Fibroblast of lung (primary cell): ENCODE results near the gene TIMM44. TPM values are rescaled to one million over a fixed set of nuclear protein-coding genes. Genes with fewer than 3 reads are reported as not detected.

ENCODE experiments used
- DNase-seq, 2 donors: peaks; one replicate each; pipeline versions ENCODE4 v3.0.0 to v3.0.0-alpha.2; 2010; ENCODE audit warnings: low read depth in 2 of 2
- H2AFZ ChIP-seq: 2 replicates; pipeline ENCODE4 v1.5.1; 2012; ENCODE audit warnings: low read length, control low read depth, inconsistent platforms
- H3K27ac ChIP-seq: 2 replicates; pipeline ENCODE4 v1.5.1; 2011; ENCODE audit warnings: low read length, control low read depth; ENCODE audit not compliant: insufficient read depth
- H3K27me3 ChIP-seq: 2 replicates; pipeline ENCODE4 v1.5.1; 2011; ENCODE audit warnings: mild to moderate bottlenecking, low read length; ENCODE audit not compliant: control insufficient read depth, insufficient read depth
- H3K36me3 ChIP-seq: 2 replicates; pipeline ENCODE4 v1.5.1; 2011; ENCODE audit warnings: low read length; ENCODE audit not compliant: control insufficient read depth, insufficient read depth
- H3K4me1 ChIP-seq: 2 replicates; pipeline ENCODE4 v1.5.1; 2011; ENCODE audit warnings: low read length; ENCODE audit not compliant: control insufficient read depth, insufficient read depth; ENCODE audit errors: extremely low read depth
- H3K4me2 ChIP-seq: 2 replicates; pipeline ENCODE4 v1.5.1; 2011; ENCODE audit warnings: low read length, control low read depth; ENCODE audit not compliant: insufficient read depth; ENCODE audit errors: extremely low read depth
- H3K4me3 ChIP-seq, 4 experiments: fragments of 200-600 bp in 1 of 4; sonication (generic) in 1 of 4; replicated peaks in 1 of 4; 2 replicates each; pipeline ENCODE4 v1.5.1; 2011 to 2016; ENCODE audit warnings: low read length in 4 of 4, low read depth in 3 of 4, mild to moderate bottlenecking in 3 of 4, control low read depth in 2 of 4, inconsistent platforms in 1 of 4, mixed read lengths in 1 of 4; ENCODE audit not compliant: insufficient read depth in 1 of 4; ENCODE audit errors: control extremely low read depth in 1 of 4
- H3K79me2 ChIP-seq: 2 replicates; pipeline ENCODE4 v1.5.1; 2012; ENCODE audit warnings: mild to moderate bottlenecking, low read length, inconsistent platforms; ENCODE audit not compliant: control insufficient read depth, insufficient read depth
- H3K9ac ChIP-seq: 2 replicates; pipeline ENCODE4 v1.5.1; 2011; ENCODE audit warnings: mild to moderate bottlenecking, low read length, control low read depth; ENCODE audit not compliant: insufficient read depth
- H3K9me3 ChIP-seq: 2 replicates; pipeline ENCODE4 v1.5.1; 2012; ENCODE audit warnings: low read depth, low read length; ENCODE audit not compliant: control insufficient read depth, insufficient read depth
- H4K20me1 ChIP-seq: 2 replicates; pipeline ENCODE4 v1.5.1; 2011; ENCODE audit warnings: low read length; ENCODE audit not compliant: control insufficient read depth, insufficient read depth; ENCODE audit errors: extremely low read depth
- CTCF ChIP-seq, 2 donors: IDR thresholded peaks in 1 of 2; conservative IDR thresholded peaks in 1 of 2; 1 replicate in 1 of 2; 2 replicates in 1 of 2; pipeline ENCODE4 v1.5.1; 2011 to 2012; ENCODE audit warnings: low read length in 2 of 2, control low read depth in 1 of 2, inconsistent platforms in 1 of 2, low read depth in 1 of 2, mild to moderate bottlenecking in 1 of 2
- EZH2 ChIP-seq: IDR thresholded peaks from 2 replicates; pipeline ENCODE4 v1.5.1; 2012; ENCODE audit warnings: low read length, control low read depth, mild to moderate bottlenecking; ENCODE audit errors: missing control alignments
- polyA plus RNA-seq, 2 donors: library from polyadenylated mRNA; depleted of rRNA in 1 of 2; stranded (reverse) in 1 of 2; unstranded in 1 of 2; fragments of >200 nt; gene quantifications; 2 replicates each; pipeline ENCODE4 v1.2.1, GENCODE V29; 2011 to 2012; ENCODE audit warnings: missing spikeins in 1 of 2
- total RNA-seq: library from RNA; depleted of rRNA; stranded (reverse); fragments of >200 nt; gene quantifications from 2 replicates; pipeline ENCODE4 v1.2.1, GENCODE V29; 2014

TIMM44 gene
- total and polyA plus RNA-seq, 2 donors (not counting 1 experiment from before 2014, with no cell fraction given): 29.5 to 56.1 TPM

DNA sequence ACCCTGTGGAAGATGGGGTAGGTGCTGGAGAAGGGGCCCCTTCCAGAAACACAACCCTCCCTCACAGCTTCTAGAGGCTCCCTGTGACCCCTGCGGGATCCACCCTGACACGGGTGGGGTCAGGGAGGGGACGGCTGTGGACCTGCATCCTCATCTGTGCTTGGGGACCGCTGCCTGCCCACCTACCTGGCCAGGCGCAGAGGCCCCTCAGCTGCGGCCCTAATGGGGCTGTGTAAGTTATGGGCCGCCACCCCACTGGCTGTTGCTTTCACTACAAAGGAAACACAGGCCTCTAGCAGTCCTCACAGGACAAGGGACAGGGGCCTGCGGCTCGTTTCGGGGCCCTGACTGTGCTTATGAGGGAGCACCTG is 10.6 kb downstream of the TIMM44 start:
- no peak for TF ChIP-seq CTCF (conservative IDR thresholded peaks at IDR 0.05 in 1 of 2, IDR thresholded peaks at IDR 0.05 in 1 of 2; ENCODE audit: low read depth in 1 of 2, low read length in 2 of 2)
- TF ChIP-seq EZH2: no peak
- Histone ChIP-seq H3K9ac (no peak overlapping the region), H3K27me3 (no peaks in the 10 kb centered on the region), H3K4me3 (no peak overlapping the region), H2AFZ (no peak overlapping the region), H3K4me1 (peaks cover 17% of the 10 kb centered on the region), H3K9me3 (no peaks in the 10 kb centered on the region), H3K4me2 (no peak overlapping the region), H3K36me3 (peaks cover 40% of the 10 kb centered on the region), H3K79me2 (no peaks in the 10 kb centered on the region), H4K20me1 (no peaks in the 10 kb centered on the region), H3K27ac (no peak overlapping the region)
- no peak for DNase-seq

GRCh38 chr19:7932276-7932929 is 11.1 kb downstream of the TIMM44 start:
- no peak overlapping the region for H3K9ac ChIP-seq
- TF ChIP-seq CTCF (conservative IDR thresholded peaks at IDR 0.05 in 1 of 2, IDR thresholded peaks at IDR 0.05 in 1 of 2; ENCODE audit: low read depth in 1 of 2, low read length in 2 of 2) (no peak), EZH2 (no peak)
- no peaks in the 10 kb centered on the region for H3K27me3 ChIP-seq
- H3K4me1 ChIP-seq: peaks cover 21% of the 10 kb centered on the region
- no peaks in the 10 kb centered on the region for H3K9me3 ChIP-seq
- H3K4me3 ChIP-seq: no peak overlapping the region
- H3K4me2 ChIP-seq: no peak overlapping the region
- H2AFZ ChIP-seq: no peak overlapping the region
- H3K79me2 ChIP-seq: no peaks in the 10 kb centered on the region
- no peak overlapping the region for H3K27ac ChIP-seq
- DNase-seq: no peak
- H4K20me1 ChIP-seq: no peaks in the 10 kb centered on the region
- peaks cover 41% of the 10 kb centered on the region for H3K36me3 ChIP-seq

GRCh38 chr19:7931221-7932061 is 12.0 kb downstream of the TIMM44 start:
- H3K9me3 ChIP-seq: no peaks in the 10 kb centered on the region
- no peaks in the 10 kb centered on the region for H3K27me3 ChIP-seq
- no peak overlapping the region for H3K4me2 ChIP-seq
- H3K4me3 ChIP-seq: no peak overlapping the region
- no peaks in the 10 kb centered on the region for H3K79me2 ChIP-seq
- DNase-seq: no peak
- no peak overlapping the region for H3K9ac ChIP-seq
- TF ChIP-seq EZH2 (no peak), CTCF (conservative IDR thresholded peaks at IDR 0.05 in 1 of 2, IDR thresholded peaks at IDR 0.05 in 1 of 2; ENCODE audit: low read depth in 1 of 2, low read length in 2 of 2) (no peak)
- no peaks in the 10 kb centered on the region for H4K20me1 ChIP-seq
- H3K4me1 ChIP-seq: peaks cover 21% of the 10 kb centered on the region
- H3K27ac ChIP-seq: no peak overlapping the region
- peaks cover 41% of the 10 kb centered on the region for H3K36me3 ChIP-seq
- no peak overlapping the region for H2AFZ ChIP-seq
